HTERT RPE-1 (cell line): Measurements from ENCODE around the gene GIMAP8.
"Not testable (repeated sequence)": the region's sequence is repeated elsewhere in the genome, so short reads cannot be mapped to it uniquely, and the experiment has no call there.

Experiments
- in situ Hi-C: fragments of 300-500 bp; cut with MboI; formaldehyde crosslinking; loops from 4 replicates; pipeline ENCODE4 v1.14.3; 2020; ENCODE audit warnings: low sequenced_read_pairs

The GIMAP8 gene

DNA sequence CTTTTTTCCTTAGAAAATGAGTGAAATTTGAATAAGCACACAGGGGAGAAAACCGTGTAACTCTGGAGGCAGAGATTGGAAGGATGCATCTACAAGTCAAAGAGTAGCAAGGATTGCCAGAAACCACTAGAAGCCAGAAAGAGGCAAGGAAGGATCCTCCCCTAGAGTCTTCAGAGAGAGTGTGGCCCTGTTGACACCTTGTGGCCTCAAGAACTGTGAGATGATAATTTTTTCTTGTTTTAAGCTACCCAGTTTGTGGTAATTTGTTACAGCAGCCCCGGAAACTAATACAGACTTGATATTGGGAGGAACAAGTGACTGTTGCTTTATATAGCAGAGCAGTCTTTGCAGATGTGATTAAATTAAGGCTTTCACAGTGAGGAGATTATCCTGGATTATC is 60.6 kb downstream of the GIMAP8 start:
- in situ Hi-C loops = no loop called here

DNA sequence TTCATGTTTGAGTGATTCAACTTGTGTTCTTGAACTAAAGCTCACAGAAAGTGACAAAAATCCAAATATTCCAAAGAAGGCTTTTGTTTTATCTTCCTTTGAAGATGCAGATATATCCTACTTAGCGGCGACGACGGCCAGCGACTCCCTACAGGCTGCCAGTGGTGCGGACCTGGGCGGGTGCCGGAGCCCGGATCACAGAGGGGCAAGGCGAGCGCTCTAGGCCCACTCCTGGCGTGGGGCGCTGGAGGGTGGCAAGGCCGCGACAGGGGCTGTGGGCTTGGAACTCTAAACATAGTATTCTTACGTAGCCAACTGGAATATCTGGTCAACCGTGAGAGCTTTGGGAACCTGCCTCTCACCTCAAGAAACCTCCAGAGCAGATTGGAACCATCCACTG is 63.3 kb downstream of the GIMAP8 start:
- in situ Hi-C loops = no loop called here

DNA sequence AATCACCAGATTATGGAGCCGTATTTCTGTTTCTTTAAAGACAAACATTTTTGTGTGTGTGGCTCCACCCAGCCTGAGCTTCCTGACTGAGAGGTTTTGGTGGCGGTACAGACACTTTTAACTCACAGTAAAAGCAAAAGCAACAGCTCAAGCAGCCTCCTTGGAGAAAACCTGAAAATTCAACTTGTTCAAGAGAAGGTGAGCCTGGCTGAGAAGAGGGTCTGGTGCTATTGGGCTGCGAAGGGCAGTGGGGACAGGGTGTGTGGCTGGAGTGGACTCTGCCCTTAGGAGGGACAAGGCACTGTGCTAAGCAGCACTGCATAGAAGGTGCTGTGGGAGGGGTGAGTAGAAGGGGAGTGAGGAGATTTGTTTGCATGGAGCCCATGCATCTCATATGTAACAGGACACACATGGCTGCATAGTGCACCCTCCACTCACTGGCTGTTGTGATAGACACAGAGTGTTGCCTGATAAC is 64.4 kb downstream of the GIMAP8 start, which contains the start of gene GIMAP7:
TSS of gene GIMAP7 (plus strand) at position 125 of the 475 bp plus-strand sequence. CDS start 5,103 bp downstream, outside the sequence.
- in situ Hi-C loops = no loop called here

DNA sequence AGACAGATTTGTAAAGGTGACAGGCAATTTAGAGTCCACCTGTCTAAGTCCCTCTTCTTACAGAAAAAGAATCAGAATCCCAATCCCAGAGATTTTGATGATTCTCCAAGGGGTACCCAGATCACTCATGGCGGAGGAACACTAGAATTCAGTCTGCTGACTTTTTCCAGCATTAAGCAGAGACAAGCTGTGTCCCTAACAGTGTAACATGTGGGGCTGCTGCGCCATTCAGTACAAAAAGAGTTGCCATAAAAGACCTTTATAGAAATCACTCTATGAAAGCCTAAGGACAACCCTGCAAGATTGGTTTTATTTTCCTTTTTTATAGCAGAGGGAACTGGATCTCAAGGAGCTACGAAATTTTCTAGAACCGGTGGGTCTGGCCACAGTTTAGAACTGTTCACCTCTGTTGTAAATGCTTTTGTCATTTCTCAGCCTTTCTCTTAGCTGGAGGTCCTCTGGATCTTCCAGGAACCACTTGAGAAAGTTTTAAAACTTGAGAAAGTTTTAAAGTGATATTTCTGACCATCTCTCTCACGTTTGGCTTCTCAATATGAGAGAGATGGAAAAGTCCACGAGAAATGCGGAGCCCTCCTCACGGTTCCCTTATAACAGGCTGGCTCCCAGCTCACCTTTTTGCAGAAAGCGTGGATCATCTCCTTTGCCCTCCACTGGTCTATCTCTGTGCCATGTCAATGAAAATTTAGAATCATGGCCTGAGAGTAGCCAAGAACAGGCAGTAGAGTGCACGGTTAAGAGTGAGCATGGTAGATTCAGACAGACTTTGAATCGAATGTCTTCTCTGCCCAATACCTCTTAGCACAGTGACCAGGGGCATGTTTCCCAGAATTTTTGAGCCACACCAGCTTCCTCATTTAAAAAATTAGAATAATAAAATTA is 65.1 kb downstream of the GIMAP8 start:
- in situ Hi-C loops = no loop called here

DNA sequence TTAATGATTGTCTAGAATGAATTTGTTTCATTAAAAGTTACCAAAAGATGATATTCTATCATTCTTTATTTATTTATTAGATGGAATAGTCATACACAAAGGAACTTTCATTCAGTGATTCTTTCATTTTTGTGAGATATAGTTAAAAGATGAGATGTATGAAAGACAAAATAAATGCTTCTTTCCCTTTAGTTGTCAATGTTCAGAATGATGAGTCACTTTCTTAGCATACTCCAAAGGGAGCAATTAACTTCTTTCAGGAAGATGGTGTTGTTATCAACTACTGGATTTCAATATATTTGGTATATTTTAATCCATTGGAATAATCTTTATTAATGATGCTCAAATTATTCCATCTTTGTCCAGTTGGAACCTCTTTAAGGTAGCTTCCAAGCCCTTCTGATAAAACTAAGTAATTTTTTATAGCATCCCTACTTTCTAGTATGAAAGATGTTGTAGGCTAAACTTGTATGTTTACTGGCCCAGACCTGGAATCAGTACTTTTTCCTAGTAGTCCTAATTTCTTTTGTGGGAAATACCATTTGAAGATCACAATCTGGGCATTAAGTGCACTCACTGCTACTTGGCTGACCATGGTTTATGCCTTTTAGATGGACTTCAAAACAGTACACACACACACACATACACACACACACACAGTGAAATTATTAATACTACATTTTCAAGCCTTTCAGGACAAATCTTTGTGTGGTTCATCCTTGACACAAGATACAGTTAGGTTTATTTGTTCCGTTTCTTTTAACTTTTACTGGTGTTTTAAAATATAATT is 66.7 kb downstream of the GIMAP8 start:
- in situ Hi-C loops = no loop called here

DNA sequence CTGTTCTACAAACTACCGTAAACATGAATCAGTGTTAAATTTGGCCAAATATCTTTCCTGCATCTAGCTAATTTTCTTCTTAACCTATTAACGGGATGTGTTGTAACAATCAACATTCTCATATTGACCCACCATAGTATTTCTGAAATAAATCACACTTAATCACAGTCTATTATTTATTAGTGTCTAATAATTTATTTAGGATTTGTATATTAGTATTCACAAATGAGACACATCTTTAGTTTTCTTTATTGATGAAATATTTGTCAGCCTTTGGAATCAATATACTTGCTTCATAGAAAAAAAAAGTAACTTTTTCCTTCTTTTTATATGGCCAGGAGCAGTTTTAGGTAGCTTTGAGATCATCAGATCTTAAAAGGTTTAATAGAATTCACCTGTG is 68.9 kb downstream of the GIMAP8 start:
- in situ Hi-C loops = no loop called here

DNA sequence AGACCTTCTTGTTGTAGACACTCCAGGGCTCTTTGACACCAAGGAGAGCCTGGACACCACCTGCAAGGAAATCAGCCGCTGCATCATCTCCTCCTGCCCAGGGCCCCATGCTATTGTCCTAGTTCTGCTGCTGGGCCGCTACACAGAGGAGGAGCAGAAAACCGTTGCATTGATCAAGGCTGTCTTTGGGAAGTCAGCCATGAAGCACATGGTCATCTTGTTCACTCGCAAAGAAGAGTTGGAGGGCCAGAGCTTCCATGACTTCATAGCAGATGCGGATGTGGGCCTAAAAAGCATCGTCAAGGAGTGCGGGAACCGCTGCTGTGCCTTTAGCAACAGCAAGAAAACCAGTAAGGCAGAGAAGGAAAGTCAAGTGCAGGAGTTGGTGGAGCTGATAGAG is 69.7 kb downstream of the GIMAP8 start:
- in situ Hi-C loops = no loop called here

DNA sequence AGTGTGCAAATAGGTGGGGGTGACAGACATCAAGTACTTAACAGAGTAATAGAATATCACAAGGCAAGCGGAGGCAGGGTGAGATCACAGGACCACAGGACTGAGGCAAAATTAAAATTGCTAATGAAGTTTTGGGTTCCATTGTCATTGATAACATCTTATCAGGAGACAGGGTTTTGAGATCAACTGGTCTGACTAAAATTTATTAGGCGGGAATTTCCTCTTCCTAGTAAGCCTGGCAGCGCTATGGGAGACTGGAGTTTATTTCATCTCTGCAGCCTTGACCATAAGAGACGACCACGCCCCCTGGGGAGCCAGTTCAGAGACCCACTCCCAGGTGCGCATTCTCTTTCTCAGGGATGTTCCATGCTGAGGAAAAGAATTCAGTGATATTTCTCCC is 72.5 kb downstream of the GIMAP8 start:
- in situ Hi-C loops = not testable (repeated sequence)

DNA sequence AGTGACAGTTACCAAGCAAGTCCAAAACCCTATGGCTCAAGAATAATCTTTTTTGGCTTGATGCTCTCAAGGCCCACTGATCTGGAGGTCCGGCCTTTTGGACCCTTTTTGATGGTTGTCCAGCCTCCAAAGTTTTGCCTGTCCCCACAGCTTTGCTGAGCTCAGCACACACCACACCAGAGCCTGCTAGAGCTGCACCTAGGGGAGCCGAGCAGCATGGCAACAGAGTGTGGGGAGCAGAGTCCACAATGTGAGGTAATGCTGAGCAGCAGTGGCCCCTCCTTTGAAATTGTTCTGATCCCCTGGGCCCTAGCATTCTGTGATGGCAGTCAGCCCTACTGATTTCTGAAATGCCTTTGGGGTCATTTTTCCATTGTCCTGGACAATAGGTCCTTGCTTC is 73.6 kb downstream of the GIMAP8 start:
- in situ Hi-C loops = no loop called here
